Retina (tissue), 1 donor: Measurements from ENCODE around the gene DUSP5.
"Not testable (repeated sequence)": the region's sequence is repeated elsewhere in the genome, so short reads cannot be mapped to it uniquely, and the experiment has no call there.

Experiments used
- DNase-seq: peaks from one replicate; pipeline ENCODE4 v3.0.0-alpha.2; 2016

DUSP5 gene

GRCh38 chr10:110523736-110524135, 26.0 kb downstream of the DUSP5 start:
- DNase-seq = no peak

GRCh38 chr10:110524179-110524858, 26.6 kb downstream of the DUSP5 start:
- no peak for DNase-seq

DNA sequence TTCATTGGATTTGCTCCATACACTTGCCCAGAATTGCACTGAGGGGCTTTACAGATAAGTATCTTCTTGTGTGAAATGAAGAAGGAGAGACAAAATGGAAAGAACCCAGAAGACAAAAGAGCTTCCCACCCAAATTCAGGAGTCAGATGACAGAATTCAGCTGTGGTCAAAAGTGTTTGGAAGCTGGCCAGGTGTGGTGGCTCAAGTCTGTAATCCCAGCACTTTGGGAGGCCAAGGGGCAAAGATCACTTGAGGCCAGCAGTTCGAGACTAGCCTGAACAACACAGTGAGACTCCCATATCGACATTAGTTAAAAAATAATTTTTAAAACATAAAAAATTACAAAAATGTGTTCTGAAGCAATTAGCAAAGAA, 27.1 kb downstream of the DUSP5 start:
- DNase-seq = no peak

DNA sequence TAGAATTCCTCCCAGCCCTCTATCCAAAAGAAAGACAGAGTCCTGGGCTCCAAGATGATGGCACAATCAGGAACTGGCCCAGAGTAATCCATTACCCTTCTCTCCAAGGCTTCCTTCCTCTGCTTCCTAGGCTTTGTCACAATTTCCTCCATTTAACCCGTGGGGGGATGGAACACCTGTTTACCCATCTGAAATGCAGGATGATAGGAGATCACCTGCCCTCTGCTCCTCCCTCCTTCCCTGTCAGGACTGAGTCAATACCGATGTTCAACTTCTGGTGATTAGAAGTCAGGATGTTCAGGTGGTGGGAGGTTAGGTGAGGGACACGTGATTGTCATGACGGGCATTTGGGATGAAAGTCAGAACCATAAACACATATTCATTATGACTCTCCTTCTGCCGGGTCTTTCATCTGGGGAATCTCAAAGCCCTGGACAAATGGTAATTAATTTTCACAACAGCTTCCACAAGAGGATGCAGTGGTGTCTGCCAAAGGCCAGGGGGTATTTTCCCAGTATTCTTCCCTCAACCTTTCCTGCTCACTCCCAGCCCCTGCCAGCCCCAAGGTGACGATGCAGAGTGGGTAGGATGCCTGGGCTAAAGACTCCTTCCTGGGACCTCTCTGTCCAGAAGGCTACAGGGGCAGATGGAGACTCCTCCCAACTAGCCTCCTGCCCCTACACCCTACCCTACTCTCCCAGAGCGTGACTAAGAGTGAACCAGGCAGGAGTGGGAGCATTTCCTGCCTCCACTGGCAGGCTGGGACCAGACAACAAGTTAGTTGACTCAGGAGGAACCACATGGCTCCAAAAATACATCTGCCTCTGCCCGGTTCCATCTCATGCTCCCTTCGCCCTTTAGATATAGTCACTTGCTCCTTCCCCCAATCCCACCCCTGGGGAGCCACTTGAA, 27.9 kb downstream of the DUSP5 start:
- no peak for DNase-seq

- DNase-seq = no peak
Measured at GRCh38 chr10:110527731-110528171, 30.0 kb downstream of the DUSP5 start.

DNA sequence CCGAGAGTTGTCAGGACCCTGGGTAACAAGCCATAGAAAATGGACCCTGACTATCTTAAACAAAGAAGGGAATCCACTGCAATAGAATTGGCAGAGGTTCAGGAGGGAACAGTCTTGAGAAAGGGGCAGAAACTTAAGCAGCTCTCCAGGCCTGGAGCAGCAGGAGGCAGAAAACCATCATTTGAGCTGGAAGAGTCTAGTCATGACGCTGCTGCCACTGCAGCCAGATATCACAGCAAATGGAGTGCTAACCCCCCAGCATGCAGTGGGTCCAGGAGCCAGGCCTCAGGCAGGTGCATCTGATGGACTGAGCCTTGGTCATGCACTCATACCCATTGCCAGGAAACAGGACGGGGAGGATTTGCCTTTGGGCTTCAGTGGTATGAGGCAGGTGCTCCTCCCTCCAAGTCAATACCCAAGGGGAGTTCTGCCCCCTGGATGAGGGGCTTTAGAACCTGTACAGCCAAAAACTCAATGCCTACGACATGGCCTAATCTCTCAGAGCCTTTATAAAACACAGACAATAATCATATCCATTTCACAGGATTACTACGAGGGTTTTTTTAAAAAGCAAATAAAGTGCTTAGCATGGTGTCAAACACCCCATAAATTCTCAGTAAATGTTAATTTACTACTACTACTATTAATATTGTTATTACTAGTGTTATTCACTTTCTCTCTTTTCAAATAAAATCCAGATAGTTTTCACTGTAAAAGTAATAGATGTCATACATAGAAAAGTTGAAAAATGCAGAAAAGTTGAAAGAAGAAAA, 30.7 kb downstream of the DUSP5 start:
- DNase-seq = no peak

DNA sequence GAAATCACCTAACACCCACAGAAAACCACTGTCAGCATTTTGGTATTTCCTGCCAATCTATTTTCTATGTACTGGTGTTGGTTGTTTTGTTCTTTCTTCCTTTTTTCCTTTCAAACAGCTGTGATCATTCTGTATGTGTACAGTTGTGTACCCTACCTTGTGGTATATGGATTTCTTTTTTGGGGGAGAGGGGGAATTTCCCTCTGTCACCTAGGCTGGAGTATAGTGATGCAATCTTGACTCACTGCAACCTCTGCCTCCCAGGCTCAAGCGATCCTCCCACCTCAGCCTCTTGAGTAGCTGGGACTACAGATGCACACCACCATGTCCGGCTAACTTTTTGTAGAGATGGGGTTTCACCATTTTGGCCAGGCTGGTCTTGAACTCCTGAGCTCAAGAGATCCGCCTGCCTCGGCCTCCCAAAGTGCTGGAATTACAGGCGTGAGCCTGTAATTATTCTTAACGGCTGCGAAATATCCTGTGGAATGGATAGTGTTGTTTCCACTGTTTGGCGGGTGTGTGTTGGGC, 31.4 kb downstream of the DUSP5 start:
- DNase-seq = not testable (repeated sequence)

GRCh38 chr10:110529596-110530011, 31.9 kb downstream of the DUSP5 start:
- DNase-seq = no peak

GRCh38 chr10:110530131-110530831, 32.6 kb downstream of the DUSP5 start:
- peak; percentile 62 for DNase-seq

DNA sequence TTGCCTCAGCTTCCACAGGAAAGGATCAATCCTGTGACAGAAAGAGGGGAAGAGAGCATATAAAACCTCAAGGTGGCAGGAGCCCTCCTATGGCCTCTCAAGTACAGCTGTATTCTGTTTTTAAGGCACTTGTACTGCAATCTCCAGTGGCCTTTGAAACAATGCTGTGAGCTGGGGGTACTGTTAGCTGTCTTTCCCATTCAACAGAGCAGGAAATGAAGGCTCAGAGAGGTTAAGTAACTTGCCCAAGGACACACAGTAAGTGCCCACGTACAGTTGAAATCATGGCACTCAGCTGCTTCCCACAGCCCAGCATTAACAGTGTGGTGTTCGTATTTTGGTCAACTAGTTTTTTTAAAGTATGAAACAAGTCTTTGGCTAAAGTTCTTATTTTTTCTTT, 34.0 kb downstream of the DUSP5 start:
- DNase-seq = no peak

- DNase-seq = not testable (repeated sequence)
Measured at GRCh38 chr10:110532628-110533027, 34.9 kb downstream of the DUSP5 start.

- DNase-seq = no peak
Measured at GRCh38 chr10:110533149-110533548, 35.4 kb downstream of the DUSP5 start.

DNA sequence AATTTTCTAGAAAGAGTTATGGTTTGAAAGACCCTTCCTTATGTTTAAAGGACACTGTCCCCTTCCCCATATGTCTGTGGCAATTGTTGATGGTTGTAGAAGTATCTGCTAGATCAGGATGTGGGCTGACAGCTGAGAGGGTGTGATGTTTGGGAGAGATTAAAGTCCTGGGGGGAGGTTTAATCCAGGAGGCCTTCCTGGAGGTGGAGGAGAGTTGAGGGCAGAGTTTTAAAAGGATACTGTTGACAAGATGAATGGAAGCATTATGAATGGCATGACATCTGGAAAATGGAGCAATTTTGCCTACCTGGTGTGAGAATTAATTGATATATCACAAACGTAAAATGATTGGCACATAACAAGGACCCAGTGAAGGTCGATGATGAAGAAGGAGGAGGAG, 36.9 kb downstream of the DUSP5 start:
- no peak for DNase-seq

DNA sequence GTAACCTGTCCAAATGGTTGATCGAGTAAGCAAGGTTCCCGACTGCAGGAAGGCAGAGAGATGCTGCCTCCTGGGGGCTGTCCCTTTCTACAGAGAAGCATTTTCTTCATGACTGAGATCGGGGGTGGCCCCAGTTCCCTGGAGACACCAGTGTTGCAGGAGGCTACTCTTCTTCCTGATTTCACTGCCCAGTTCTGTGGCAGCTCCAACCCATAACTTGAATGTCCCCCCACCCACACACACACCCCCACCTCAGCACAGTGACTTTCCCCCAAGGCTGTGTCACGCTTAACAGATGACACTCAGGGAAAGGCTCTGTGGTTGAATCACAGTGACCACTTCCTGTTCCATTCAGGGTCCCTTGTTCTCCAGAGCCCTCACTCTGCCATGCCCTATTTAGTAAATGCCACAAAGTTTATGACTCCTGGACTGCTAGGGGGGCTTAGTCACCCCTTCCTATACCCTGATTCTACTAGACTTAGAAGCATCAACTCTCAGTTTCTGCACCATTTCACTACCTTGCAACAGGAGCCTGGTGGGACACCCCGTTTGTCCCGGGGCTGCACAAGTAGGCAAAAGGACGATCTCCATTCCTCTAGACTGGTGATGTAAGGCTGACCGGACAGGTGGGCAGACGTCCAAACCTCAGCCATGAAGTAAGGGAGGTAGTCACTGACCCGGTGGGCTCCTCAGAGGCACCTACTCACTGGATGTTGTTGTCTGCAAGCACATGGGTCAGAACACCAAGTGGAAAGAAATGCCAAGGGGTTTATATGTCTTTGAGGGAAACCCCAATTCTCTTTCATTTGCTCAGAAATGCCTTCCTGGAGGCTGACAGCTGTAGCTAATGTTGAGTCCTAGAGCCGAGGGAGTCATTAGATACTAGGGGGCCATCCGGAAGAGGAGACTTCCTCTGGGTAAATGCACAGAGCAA, 38.5 kb downstream of the DUSP5 start:
- DNase-seq = no peak

- DNase-seq = no peak
Measured at GRCh38 chr10:110539091-110539490, 41.4 kb downstream of the DUSP5 start.

DNA sequence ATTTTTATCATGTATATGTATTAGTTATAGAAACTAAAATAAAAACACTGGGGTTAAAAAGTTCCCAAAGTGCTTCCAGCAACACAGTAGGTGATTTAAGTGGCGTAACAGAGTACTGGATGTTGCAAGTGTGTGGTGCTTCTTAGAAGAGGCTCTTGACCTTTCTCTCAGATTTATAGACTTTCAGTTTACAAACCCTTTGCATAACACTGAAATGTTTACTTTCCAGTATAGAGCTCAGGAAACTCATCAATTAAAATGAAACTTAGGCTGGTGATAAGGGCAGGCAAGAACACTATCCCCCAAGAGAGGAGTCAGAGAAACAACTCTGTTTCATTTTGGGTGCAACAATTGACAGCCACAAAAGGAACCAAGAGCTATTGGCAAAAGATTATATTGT, 42.3 kb downstream of the DUSP5 start:
- DNase-seq = no peak

GRCh38 chr10:110544958-110545537, 47.3 kb downstream of the DUSP5 start:
- DNase-seq = no peak

GRCh38 chr10:110546077-110546476, 48.4 kb downstream of the DUSP5 start:
- DNase-seq = no peak

- no peak for DNase-seq
Measured at GRCh38 chr10:110546499-110547110, 48.9 kb downstream of the DUSP5 start.

DNA sequence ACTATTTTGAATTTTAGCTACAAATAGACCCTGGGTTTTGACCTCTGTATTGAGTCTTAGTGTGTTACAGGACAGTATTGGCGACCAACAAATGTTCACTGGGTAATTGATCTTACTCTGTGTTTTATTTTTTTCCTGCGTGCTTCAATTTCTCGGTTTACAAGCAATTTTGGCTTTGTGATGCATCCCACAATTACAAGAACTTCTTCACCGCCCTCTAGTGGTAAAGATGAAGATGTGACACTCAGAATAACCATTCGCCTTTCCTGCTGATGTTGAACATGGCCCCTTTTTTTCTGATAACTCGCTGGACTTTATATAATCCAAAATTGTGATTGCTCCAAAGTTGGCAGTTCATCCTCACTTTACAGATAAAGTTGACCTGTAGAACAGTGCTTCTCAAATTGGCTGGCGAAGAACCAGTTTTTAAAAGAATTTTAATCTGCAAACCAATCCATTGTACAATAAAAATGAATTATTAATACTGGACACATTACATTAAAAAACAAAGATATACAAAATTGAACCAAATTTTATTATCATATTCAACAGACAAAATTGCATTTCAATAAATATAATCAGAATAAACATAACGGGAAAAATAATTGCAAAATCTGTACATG, 49.5 kb downstream of the DUSP5 start:
- peak; percentile 69 for DNase-seq
